ENCODE measurements around the gene GPR45. TPM values are rescaled to one million over a fixed set of nuclear protein-coding genes. Genes with fewer than 3 reads are reported as not detected.

The GPR45 gene
- total RNA-seq, 1 donor from 2014 or later: not detected

DNA sequence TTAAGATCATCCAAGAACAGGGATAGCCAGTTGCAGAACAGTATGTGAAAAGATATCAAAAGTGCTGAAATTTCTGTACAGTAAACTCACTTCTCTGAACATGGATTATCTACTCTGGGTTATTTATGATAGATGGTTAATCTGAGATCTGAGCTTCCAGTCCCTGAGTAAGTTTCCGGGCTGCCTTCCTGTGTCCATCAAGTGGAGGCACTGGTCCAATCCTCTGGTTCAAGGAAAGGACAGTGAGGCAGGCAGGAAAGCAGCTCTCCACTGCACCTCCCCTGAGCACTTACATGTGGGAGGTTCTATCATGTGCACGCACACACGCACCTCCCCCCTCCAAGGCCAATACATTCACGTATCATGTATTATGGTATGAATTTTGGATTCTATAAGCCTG lies 32.5 kb downstream of the GPR45 start:
- ATAC-seq (ENCODE audit: low read depth) (no peak), DNase-seq (no peak)
- TF ChIP-seq, protein P1, sequence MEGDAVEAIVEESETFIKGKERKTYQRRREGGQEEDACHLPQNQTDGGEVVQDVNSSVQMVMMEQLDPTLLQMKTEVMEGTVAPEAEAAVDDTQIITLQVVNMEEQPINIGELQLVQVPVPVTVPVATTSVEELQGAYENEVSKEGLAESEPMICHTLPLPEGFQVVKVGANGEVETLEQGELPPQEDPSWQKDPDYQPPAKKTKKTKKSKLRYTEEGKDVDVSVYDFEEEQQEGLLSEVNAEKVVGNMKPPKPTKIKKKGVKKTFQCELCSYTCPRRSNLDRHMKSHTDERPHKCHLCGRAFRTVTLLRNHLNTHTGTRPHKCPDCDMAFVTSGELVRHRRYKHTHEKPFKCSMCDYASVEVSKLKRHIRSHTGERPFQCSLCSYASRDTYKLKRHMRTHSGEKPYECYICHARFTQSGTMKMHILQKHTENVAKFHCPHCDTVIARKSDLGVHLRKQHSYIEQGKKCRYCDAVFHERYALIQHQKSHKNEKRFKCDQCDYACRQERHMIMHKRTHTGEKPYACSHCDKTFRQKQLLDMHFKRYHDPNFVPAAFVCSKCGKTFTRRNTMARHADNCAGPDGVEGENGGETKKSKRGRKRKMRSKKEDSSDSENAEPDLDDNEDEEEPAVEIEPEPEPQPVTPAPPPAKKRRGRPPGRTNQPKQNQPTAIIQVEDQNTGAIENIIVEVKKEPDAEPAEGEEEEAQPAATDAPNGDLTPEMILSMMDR (IDR thresholded peaks at IDR 0.05): no peak
- no peaks in the 10 kb centered on the region for H3K4me1 Mint-ChIP-seq
- ChIA-PET POLR2A (no interaction called here), CTCF (no interaction called here)
- H3K4me3 Mint-ChIP-seq: no peak overlapping the region
- H3K27me3 Mint-ChIP-seq: no peaks in the 10 kb centered on the region
- H3K36me3 Mint-ChIP-seq (ENCODE audit: low read depth): peaks cover 98% of the 10 kb centered on the region
- H3K9me3 Mint-ChIP-seq: no peaks in the 10 kb centered on the region
- H3K27ac Mint-ChIP-seq: no peak overlapping the region
- intact Hi-C loops (cut with micrococcal nuclease): no loop called here

DNA sequence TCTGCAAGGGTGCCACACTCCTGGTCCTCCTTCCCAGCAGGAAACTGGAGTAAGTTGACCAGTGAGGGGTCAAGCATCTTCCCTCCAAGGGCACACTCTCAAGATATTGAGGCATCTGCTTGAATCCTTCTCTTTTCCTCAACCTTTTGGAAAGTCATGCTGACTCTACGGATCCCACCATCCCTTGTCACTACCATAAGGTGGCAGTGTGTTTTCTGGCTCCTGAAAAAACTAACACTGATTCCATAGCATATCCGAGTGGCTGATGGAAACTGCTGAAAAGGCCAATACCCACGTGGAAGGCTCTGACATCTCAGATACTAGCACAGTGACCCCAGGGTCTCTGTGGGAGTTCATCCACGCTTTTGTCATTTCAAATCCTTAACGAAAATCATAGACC lies 37.1 kb downstream of the GPR45 start:
- no peaks in the 10 kb centered on the region for H3K4me1 Mint-ChIP-seq
- ChIA-PET CTCF (no interaction called here), POLR2A (no interaction called here)
- intact Hi-C loops (cut with micrococcal nuclease): no loop called here
- no peaks in the 10 kb centered on the region for H3K27me3 Mint-ChIP-seq
- TF ChIP-seq, protein P1 (IDR thresholded peaks at IDR 0.05): no peak
- ATAC-seq (ENCODE audit: low read depth): no peak
- H3K27ac Mint-ChIP-seq: no peak overlapping the region
- no peak for DNase-seq
- peaks cover 96% of the 10 kb centered on the region for H3K36me3 Mint-ChIP-seq (ENCODE audit: low read depth)
- H3K4me3 Mint-ChIP-seq: no peak overlapping the region
- H3K9me3 Mint-ChIP-seq: no peaks in the 10 kb centered on the region

DNA sequence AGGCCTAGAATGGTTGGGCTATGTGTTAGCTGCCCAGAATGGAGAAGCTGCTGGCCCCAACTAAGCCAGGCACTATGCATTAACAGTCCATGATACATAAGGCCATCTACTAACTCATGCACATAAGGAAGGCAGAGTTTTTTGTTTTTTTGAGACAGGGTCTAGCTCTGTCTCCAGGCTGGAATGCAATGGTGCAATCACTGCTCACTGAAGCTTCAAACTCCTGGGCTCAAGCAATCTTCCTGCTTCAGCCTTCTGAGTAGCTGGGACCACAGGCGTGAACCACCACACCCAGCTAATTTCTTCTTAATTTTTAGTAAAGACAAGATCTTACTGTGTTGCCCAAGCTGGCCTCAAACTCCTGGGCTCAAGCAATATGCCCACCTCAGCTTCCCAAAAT lies 37.6 kb downstream of the GPR45 start:
- peaks cover 95% of the 10 kb centered on the region for H3K36me3 Mint-ChIP-seq (ENCODE audit: low read depth)
- H3K4me1 Mint-ChIP-seq: no peaks in the 10 kb centered on the region
- TF ChIP-seq, protein P1 (IDR thresholded peaks at IDR 0.05): no peak
- DNase-seq (no peak), ATAC-seq (ENCODE audit: low read depth) (no peak)
- POLR2A ChIA-PET: no interaction called here
- H3K27ac Mint-ChIP-seq: no peak overlapping the region
- intact Hi-C loops (cut with micrococcal nuclease): no loop called here
- no peak overlapping the region for H3K4me3 Mint-ChIP-seq
- H3K9me3 Mint-ChIP-seq: no peaks in the 10 kb centered on the region
- CTCF ChIA-PET: no interaction called here
- H3K27me3 Mint-ChIP-seq: no peaks in the 10 kb centered on the region

DNA sequence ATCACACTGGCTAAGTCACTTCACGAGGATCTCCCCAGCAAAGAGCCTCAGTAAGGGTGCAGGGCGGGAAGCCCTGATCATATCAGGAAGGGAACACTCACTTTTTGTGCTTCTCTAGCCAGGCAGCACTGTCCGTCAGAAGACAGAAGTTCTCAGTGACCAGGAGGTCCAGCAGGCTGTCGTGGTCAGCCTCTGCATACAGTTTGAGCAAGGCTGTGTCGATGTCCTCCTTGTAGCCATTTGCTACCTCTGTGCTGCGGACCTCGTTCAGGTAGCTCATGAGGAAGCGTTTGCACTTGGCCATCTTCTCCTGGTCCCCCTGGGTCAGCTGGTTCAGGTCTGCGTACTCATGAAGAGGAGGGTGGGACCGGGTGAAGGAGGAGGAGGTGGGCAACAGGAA lies 38.7 kb downstream of the GPR45 start:
- no peak for ATAC-seq (ENCODE audit: low read depth)
- intact Hi-C loops (cut with micrococcal nuclease): no loop called here
- CTCF ChIA-PET: no interaction called here
- no peak overlapping the region for H3K4me3 Mint-ChIP-seq
- H3K36me3 Mint-ChIP-seq (ENCODE audit: low read depth): peaks cover 95% of the 10 kb centered on the region
- DNase-seq: no peak
- POLR2A ChIA-PET: no interaction called here
- H3K27me3 Mint-ChIP-seq: no peaks in the 10 kb centered on the region
- H3K4me1 Mint-ChIP-seq: no peaks in the 10 kb centered on the region
- TF ChIP-seq, protein P1 (IDR thresholded peaks at IDR 0.05): no peak
- H3K27ac Mint-ChIP-seq: no peak overlapping the region
- H3K9me3 Mint-ChIP-seq: no peaks in the 10 kb centered on the region

DNA sequence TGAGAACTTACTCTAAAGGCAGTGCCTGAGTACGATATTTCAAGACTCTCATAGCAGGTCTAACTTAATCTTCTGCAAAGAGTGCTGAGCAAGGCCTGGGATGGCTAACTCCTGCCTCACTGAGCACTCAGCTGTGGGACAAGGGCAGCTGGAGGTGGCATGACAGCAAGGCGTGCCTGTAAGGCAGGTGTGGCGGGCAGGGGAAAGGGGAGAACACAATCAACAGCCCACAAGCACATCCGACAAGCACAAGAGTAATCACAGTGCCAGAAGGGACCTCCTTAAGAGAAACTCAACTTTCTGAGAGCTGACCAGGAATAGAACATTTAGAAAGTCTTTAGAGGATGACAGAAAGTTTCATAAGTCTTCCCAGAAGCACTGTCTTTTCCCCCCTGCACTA lies 42.0 kb downstream of the GPR45 start:
- no peak for ATAC-seq (ENCODE audit: low read depth)
- Mint-ChIP-seq H3K4me1 (no peaks in the 10 kb centered on the region), H3K27me3 (no peaks in the 10 kb centered on the region), H3K36me3 (ENCODE audit: low read depth) (peaks cover 85% of the 10 kb centered on the region), H3K4me3 (no peak overlapping the region), H3K9me3 (no peaks in the 10 kb centered on the region), H3K27ac (no peak overlapping the region)
- DNase-seq: no peak
- POLR2A ChIA-PET: no interaction called here
- CTCF ChIA-PET: no interaction called here
- TF ChIP-seq, protein P1 (IDR thresholded peaks at IDR 0.05): no peak
- intact Hi-C loops (cut with micrococcal nuclease): no loop called here

Data from activated B cell treated with CpG ODN at 0.5 μM for 24 hours (primary cell).